H7 (cell line): ENCODE data around the gene AKT1. TPM values are rescaled to one million over a fixed set of nuclear protein-coding genes. Genes with fewer than 3 reads are reported as not detected.

Source experiments
- DNase-seq: peaks from one replicate; pipeline ENCODE4 v3.0.0; 2012
- H3K27me3 ChIP-seq: 2 replicates; pipeline ENCODE4 v1.6.0; 2011; ENCODE audit warnings: mild to moderate bottlenecking, low read length; ENCODE audit not compliant: control insufficient read depth, insufficient read depth
- H3K36me3 ChIP-seq: replicated peaks from 2 replicates; pipeline ENCODE4 v1.5.1; 2011; ENCODE audit warnings: low read length; ENCODE audit not compliant: control insufficient read depth, insufficient read depth
- H3K4me3 ChIP-seq: 2 replicates; pipeline ENCODE4 v1.5.1; 2011; ENCODE audit warnings: low read depth, mild to moderate bottlenecking, control low read depth, low read length, moderate library complexity; ENCODE audit not compliant: insufficient read depth
- total RNA-seq: library from RNA; depleted of rRNA; stranded (reverse); fragments of >200 nt; shearing (Covaris generic); gene quantifications from 2 replicates; pipeline ENCODE4 v1.2.3, GENCODE V29; 2014

Gene AKT1
- total RNA-seq, 1 experiment from 2014 or later, result 165 TPM

GRCh38 chr14:104778694-104779331, 16.7 kb downstream of the AKT1 start:
- DNase-seq, result peak; percentile 79
- no peaks in the 10 kb centered on the region for H3K27me3 ChIP-seq

GRCh38 chr14:104777808-104778249, 17.7 kb downstream of the AKT1 start:
- peaks cover 2% of the 10 kb centered on the region for H3K36me3 ChIP-seq

More at GRCh38 chr14:104778694-104779331, 16.7 kb downstream of the AKT1 start:
- Histone ChIP-seq H3K36me3 (no peaks in the 10 kb centered on the region; the same call in none of the 2 replicates), H3K4me3 (no peak overlapping the region)

GRCh38 chr14:104776961-104777807, 18.4 kb downstream of the AKT1 start:
- Histone ChIP-seq H3K4me3 (no peak overlapping the region), H3K27me3 (no peaks in the 10 kb centered on the region), H3K36me3 (peaks cover 6% of the 10 kb centered on the region)
- DNase-seq, result peak; percentile 87

More at GRCh38 chr14:104777808-104778249, 17.7 kb downstream of the AKT1 start:
- Histone ChIP-seq H3K4me3 (no peak overlapping the region), H3K27me3 (no peaks in the 10 kb centered on the region)
- no peak for DNase-seq

GRCh38 chr14:104776481-104776880, 19.1 kb downstream of the AKT1 start:
- H3K36me3 ChIP-seq, result peaks cover 13% of the 10 kb centered on the region
- H3K4me3 ChIP-seq, result no peak overlapping the region
- no peaks in the 10 kb centered on the region for H3K27me3 ChIP-seq
- DNase-seq, result no peak

GRCh38 chr14:104775073-104775489, 20.5 kb downstream of the AKT1 start:
- H3K36me3 ChIP-seq, result peaks cover 16% of the 10 kb centered on the region
- H3K4me3 ChIP-seq, result no peak overlapping the region
- DNase-seq, result no peak
- H3K27me3 ChIP-seq, result no peaks in the 10 kb centered on the region

- Histone ChIP-seq H3K27me3 (no peaks in the 10 kb centered on the region), H3K4me3 (no peak overlapping the region), H3K36me3 (peaks cover 16% of the 10 kb centered on the region)
- DNase-seq, result no peak
These were observed 21.0 kb downstream of the AKT1 start for GRCh38 chr14:104774453-104775072.

- no peaks in the 10 kb centered on the region for H3K27me3 ChIP-seq
- DNase-seq, result peak; percentile 77
- H3K36me3 ChIP-seq, result peaks cover 16% of the 10 kb centered on the region
- no peak overlapping the region for H3K4me3 ChIP-seq
These were observed 21.8 kb downstream of the AKT1 start for GRCh38 chr14:104773505-104774452.

- peaks cover 16% of the 10 kb centered on the region for H3K36me3 ChIP-seq
These were observed 22.6 kb downstream of the AKT1 start for GRCh38 chr14:104772707-104773504.

GRCh38 chr14:104771918-104772706, 23.4 kb downstream of the AKT1 start:
- no peak for DNase-seq
- Histone ChIP-seq H3K4me3 (no peak overlapping the region), H3K36me3 (peaks cover 16% of the 10 kb centered on the region), H3K27me3 (no peaks in the 10 kb centered on the region)

More at GRCh38 chr14:104772707-104773504, 22.6 kb downstream of the AKT1 start:
- no peak for DNase-seq
- Histone ChIP-seq H3K27me3 (no peaks in the 10 kb centered on the region), H3K4me3 (no peak overlapping the region)

- Histone ChIP-seq H3K4me3 (no peak overlapping the region), H3K27me3 (no peaks in the 10 kb centered on the region), H3K36me3 (peaks cover 16% of the 10 kb centered on the region)
- DNase-seq, result no peak
These were observed 24.2 kb downstream of the AKT1 start for GRCh38 chr14:104771374-104771773.

GRCh38 chr14:104770851-104771272, 24.7 kb downstream of the AKT1 start:
- peaks cover 16% of the 10 kb centered on the region for H3K36me3 ChIP-seq
- no peak overlapping the region for H3K4me3 ChIP-seq
- no peaks in the 10 kb centered on the region for H3K27me3 ChIP-seq
- no peak for DNase-seq

GRCh38 chr14:104770072-104770579, 25.4 kb downstream of the AKT1 start:
- Histone ChIP-seq H3K4me3 (no peak overlapping the region), H3K36me3 (peaks cover 16% of the 10 kb centered on the region), H3K27me3 (no peaks in the 10 kb centered on the region)
- DNase-seq, result no peak
